IMR-90 (cell line): ENCODE measurements around the gene CASZ1. TPM values are rescaled to one million over a fixed set of nuclear protein-coding genes. Genes with fewer than 3 reads are reported as not detected.

Experiments
- ATAC-seq: fragments of 200-7000 bp; cut with Tn5 transposase; 2 replicates; pipeline ENCODE4 v1.9.1; 2020; ENCODE audit warnings: low read depth, mild to moderate bottlenecking, moderate library complexity
- BruUV-seq: library from RNA; stranded (reverse); fragments of 400-500 nt; replicated peaks from 2 replicates; lab custom pipeline; 2021; lab: Mats Ljungman, UMichigan
- CTCF ChIA-PET: fragments of 300-600 bp; formaldehyde crosslinking; extraction: SDS; loops from one replicate; lab custom pipeline; 2021; ENCODE audit warnings: antibody characterized with exemption; lab: Yijun Ruan, JAX
- POLR2A ChIA-PET: fragments of 300-600 bp; sonication (Branson Sonifier 250); formaldehyde crosslinking; loops from one replicate; lab custom pipeline; 2022; ENCODE audit warnings: antibody characterized with exemption; ENCODE audit not compliant: unreplicated experiment; lab: Charles Lee
- DNase-seq: peaks from one replicate; pipeline ENCODE4 v3.0.0; 2013
- H2AFZ ChIP-seq: replicated peaks from 2 replicates; pipeline ENCODE3; 2013; ENCODE audit warnings: low read length, mild to moderate bottlenecking; ENCODE audit not compliant: poor library complexity
- H2AK5ac ChIP-seq: 2 replicates; pipeline ENCODE4 v1.6.1; 2013; ENCODE audit warnings: low read depth, low read length, inconsistent platforms
- H2AK9ac ChIP-seq: replicated peaks from 2 replicates; pipeline ENCODE3; 2013; ENCODE audit warnings: mild to moderate bottlenecking, low read depth, low read length, moderate library complexity; ENCODE audit not compliant: poor library complexity
- H2BK120ac ChIP-seq: 2 replicates; pipeline ENCODE4 v1.6.1; 2013; ENCODE audit warnings: low read depth, low read length, inconsistent platforms
- H2BK15ac ChIP-seq: 3 replicates; pipeline ENCODE4 v1.6.1; 2013; ENCODE audit warnings: low read depth, low read length, inconsistent platforms
- H2BK20ac ChIP-seq: 2 replicates; pipeline ENCODE4 v1.6.1; 2013; ENCODE audit warnings: low read depth, mild to moderate bottlenecking, inconsistent platforms, low read length, moderate library complexity
- H2BK5ac ChIP-seq: 2 replicates; pipeline ENCODE4 v1.6.1; 2013; ENCODE audit warnings: mild to moderate bottlenecking, low read depth, low read length, inconsistent platforms; ENCODE audit not compliant: poor library complexity, severe bottlenecking
- H3K14ac ChIP-seq: replicated peaks from 2 replicates; pipeline ENCODE4 v1.6.1; 2013; ENCODE audit warnings: low read depth, low read length, inconsistent platforms
- H3K18ac ChIP-seq: 2 replicates; pipeline ENCODE4 v1.6.1; 2013; ENCODE audit warnings: low read depth, low read length, control low read depth
- H3K23ac ChIP-seq: 2 replicates; pipeline ENCODE4 v1.6.1; 2013; ENCODE audit warnings: low read depth, low read length, inconsistent platforms
- H3K27ac ChIP-seq: 2 replicates; pipeline ENCODE4 v1.5.1; 2013; ENCODE audit warnings: mild to moderate bottlenecking, control low read depth, low read length; ENCODE audit not compliant: insufficient read depth
- H3K27me3 ChIP-seq: 2 replicates; pipeline ENCODE4 v1.6.1; 2013; ENCODE audit warnings: low read length; ENCODE audit not compliant: control insufficient read depth, insufficient read depth
- H3K36me3 ChIP-seq: 2 replicates; pipeline ENCODE4 v1.6.1; 2013; ENCODE audit warnings: low read length, mixed read lengths; ENCODE audit not compliant: control insufficient read depth, insufficient read depth
- H3K4ac ChIP-seq: 2 replicates; pipeline ENCODE4 v1.6.1; 2013; ENCODE audit warnings: low read depth, low read length, inconsistent platforms
- H3K4me1 ChIP-seq: 2 replicates; pipeline ENCODE4 v1.6.1; 2013; ENCODE audit warnings: low read length, mixed read lengths; ENCODE audit not compliant: control insufficient read depth, insufficient read depth
- H3K4me2 ChIP-seq: 2 replicates; pipeline ENCODE4 v1.6.1; 2013; ENCODE audit warnings: low read depth, mild to moderate bottlenecking, control low read depth, low read length, moderate library complexity
- H3K4me3 ChIP-seq: 2 replicates; pipeline ENCODE4 v1.5.1; 2013; ENCODE audit warnings: low read depth, mild to moderate bottlenecking, control low read depth, low read length, moderate library complexity; ENCODE audit not compliant: insufficient read depth
- H3K56ac ChIP-seq: 2 replicates; pipeline ENCODE4 v1.6.1; 2013; ENCODE audit warnings: low read length, inconsistent platforms; ENCODE audit not compliant: insufficient read depth; ENCODE audit errors: extremely low read depth
- H3K79me1 ChIP-seq, 2 experiments: 2 replicates each; pipeline ENCODE4 v1.6.1; 2013; ENCODE audit warnings: low read length in 2 of 2, inconsistent platforms in 1 of 2, low read depth in 1 of 2
- H3K9ac ChIP-seq: 2 replicates; pipeline ENCODE4 v1.6.1; 2013; ENCODE audit warnings: low read depth, low read length, control low read depth
- H3K9me1 ChIP-seq: 2 replicates; pipeline ENCODE4 v1.6.1; 2013; ENCODE audit warnings: low read length, inconsistent platforms; ENCODE audit not compliant: insufficient read depth
- H3K9me3 ChIP-seq: 2 replicates; pipeline ENCODE4 v1.6.1; 2013; ENCODE audit warnings: low read length; ENCODE audit not compliant: control insufficient read depth, insufficient read depth
- H4K20me1 ChIP-seq: 2 replicates; pipeline ENCODE4 v1.6.1; 2013; ENCODE audit warnings: low read length, inconsistent platforms; ENCODE audit not compliant: insufficient read depth
- H4K5ac ChIP-seq: 2 replicates; pipeline ENCODE4 v1.6.1; 2013; ENCODE audit warnings: mild to moderate bottlenecking, low read depth, low read length, control low read depth
- H4K8ac ChIP-seq, 2 experiments: 2 replicates each; pipeline ENCODE4 v1.6.1; 2013; ENCODE audit warnings: low read depth in 2 of 2, low read length in 2 of 2, control low read depth in 1 of 2, inconsistent platforms in 1 of 2
- H4K91ac ChIP-seq: 2 replicates; pipeline ENCODE4 v1.6.1; 2013; ENCODE audit warnings: low read depth, low read length, inconsistent platforms; ENCODE audit not compliant: insufficient read depth
- BHLHE40 ChIP-seq: fragments of 150-350 bp; IDR thresholded peaks from 2 replicates; pipeline ENCODE4 v1.6.1; 2016; ENCODE audit warnings: mild to moderate bottlenecking, low read depth, low read length
- CEBPB ChIP-seq: IDR thresholded peaks from 2 replicates; pipeline ENCODE4 v1.6.1; 2012; ENCODE audit warnings: low read depth, low read length, improper control_type of control experiment
- CTCF ChIP-seq: conservative IDR thresholded peaks from 2 replicates; pipeline ENCODE4 v1.5.1; 2012; ENCODE audit warnings: mild to moderate bottlenecking, low read depth, low read length, improper control_type of control experiment
- ELK1 ChIP-seq: fragments of 150-350 bp; IDR thresholded peaks from 2 replicates; pipeline ENCODE4 v1.6.1; 2016; ENCODE audit warnings: low read depth, mild to moderate bottlenecking, low read length, moderate library complexity, borderline replicate concordance
- MAFK ChIP-seq: IDR thresholded peaks from 2 replicates; pipeline ENCODE4 v1.6.1; 2012; ENCODE audit warnings: low read depth, low read length, improper control_type of control experiment
- MAZ ChIP-seq: IDR thresholded peaks from 2 replicates; pipeline ENCODE4 v1.6.1; 2012; ENCODE audit warnings: low read depth, mild to moderate bottlenecking, low read length, improper control_type of control experiment, moderate library complexity, borderline replicate concordance
- NFE2L2 ChIP-seq: fragments of 150-350 bp; IDR thresholded peaks from 2 replicates; pipeline ENCODE4 v1.6.1; 2016; ENCODE audit warnings: low read depth, mild to moderate bottlenecking, low read length
- RAD21 ChIP-seq: IDR thresholded peaks from 2 replicates; pipeline ENCODE4 v1.6.1; 2012; ENCODE audit warnings: low read length, improper control_type of control experiment
- RCOR1 ChIP-seq: IDR thresholded peaks from 2 replicates; pipeline ENCODE4 v1.6.1; 2012; ENCODE audit warnings: mild to moderate bottlenecking, low read length, improper control_type of control experiment; ENCODE audit not compliant: insufficient replicate concordance
- RFX5 ChIP-seq: IDR thresholded peaks from 2 replicates; pipeline ENCODE4 v1.8.0; 2012; ENCODE audit warnings: low read depth, mild to moderate bottlenecking, low read length, moderate library complexity
- SMC3 ChIP-seq: fragments of 150-350 bp; IDR thresholded peaks from 2 replicates; pipeline ENCODE4 v1.6.1; 2016; ENCODE audit warnings: low read depth, mild to moderate bottlenecking, antibody characterized with exemption, low read length, moderate library complexity
- USF2 ChIP-seq: fragments of 150-350 bp; IDR thresholded peaks from 2 replicates; pipeline ENCODE4 v1.6.1; 2017; ENCODE audit warnings: mild to moderate bottlenecking, antibody characterized with exemption, low read length, low read depth
- WGBS, 2 experiments: methylation state at CpG; one replicate each; pipeline versions ENCODE4 v1.1.5 to v1.1.7; 2013; ENCODE audit warnings: missing lambda C conversion rate in 2 of 2; ENCODE audit not compliant: insufficient read length in 1 of 2; ENCODE audit errors: extremely low coverage in 2 of 2; 5-methylcytosine and 5-hydroxymethylcytosine counted together
- dilution Hi-C: fragments of 300-500 bp; cut with HindIII; formaldehyde crosslinking; loops from one replicate; pipeline ENCODE4 v1.14.3; 2018; ENCODE audit warnings: low sequenced_read_pairs; ENCODE audit not compliant: unreplicated experiment
- in situ Hi-C: fragments of 300-500 bp; cut with MboI; formaldehyde crosslinking; loops from 3 replicates; pipeline ENCODE4 v1.14.3; 2019; ENCODE audit warnings: low sequenced_read_pairs, inconsistent platforms, mixed read lengths
- intact Hi-C: fragments of 100-400 bp; cut with micrococcal nuclease; formaldehyde crosslinking; loops from 2 replicates; pipeline ENCODE4 v1.10.0; 2022
- polyA plus RNA-seq, 3 experiments: library from polyadenylated mRNA; depleted of rRNA; stranded (reverse); fragments of >200 nt; gene quantifications; 2 replicates each; pipeline ENCODE4 v1.2.3, GENCODE V29; 2012; ENCODE audit warnings: low replicate concordance in 1 of 3
- total RNA-seq: library from RNA; depleted of rRNA; stranded (reverse); fragments of >200 nt; gene quantifications from 2 replicates; pipeline ENCODE4 v1.2.3, GENCODE V29; 2012

Gene CASZ1
- total and polyA plus RNA-seq, 2 of the 4 experiments (the other 2 are of a cell fraction), result 0.18 to 0.24 TPM

- ChIA-PET CTCF (interaction anchor here (0.6 kb wide), 1 partner anchor 471 kb away, joined by 4 read pairs; the partner anchor contains the start of gene MTOR), POLR2A (no interaction called here)
- H3K18ac ChIP-seq, result no peak overlapping the region
- TF ChIP-seq RCOR1 (no peak), CEBPB (no peak), BHLHE40 (no peak), RFX5 (no peak), ELK1 (no peak), SMC3 (no peak), NFE2L2 (no peak), RAD21 (no peak), CTCF (no peak), USF2 (no peak), MAFK (no peak), MAZ (no peak)
- DNase-seq (no peak), ATAC-seq (no peak)
- H3K23ac ChIP-seq, result no peak overlapping the region
- dilution Hi-C loops (no loop called here), in situ Hi-C loops (no loop called here), intact Hi-C loops (loop anchor here (10.0 kb wide), 1 partner anchor 257 kb away; no protein-coding TSS in a partner anchor)
- no peak overlapping the region for H2BK15ac ChIP-seq
- no peak overlapping the region for H2AK5ac ChIP-seq
- no peak overlapping the region for H2BK120ac ChIP-seq
- BruUV-seq, result no TSS peak
- H3K4ac ChIP-seq, result no peak overlapping the region
- H4K91ac ChIP-seq, result no peak overlapping the region
- no peak overlapping the region for H2BK5ac ChIP-seq
- H3K14ac ChIP-seq, result no peak overlapping the region
- H4K8ac ChIP-seq, result no peak overlapping the region
- no peak overlapping the region for H2AK9ac ChIP-seq
- H3K27me3 ChIP-seq, result peaks cover 64% of the 10 kb centered on the region
- H2AFZ ChIP-seq, result no peak overlapping the region
- H3K4me2 ChIP-seq, result no peak overlapping the region
- H3K4me3 ChIP-seq, result no peak overlapping the region
- H3K36me3 ChIP-seq, result no peaks in the 10 kb centered on the region
- H3K9ac ChIP-seq, result no peak overlapping the region
- H3K4me1 ChIP-seq, result peaks cover 4% of the 10 kb centered on the region; the same call in 1 of the 2 replicates
- no peaks in the 10 kb centered on the region for H3K9me3 ChIP-seq
- no peak overlapping the region for H3K56ac ChIP-seq
- no peak overlapping the region for H3K27ac ChIP-seq
- no CpG with 5 or more reads among the region's 8 CpGs for WGBS, 2 experiments
- no peak overlapping the region for H4K5ac ChIP-seq
- no peaks in the 10 kb centered on the region for H4K20me1 ChIP-seq
- no peaks in the 10 kb centered on the region for H3K9me1 ChIP-seq
- H2BK20ac ChIP-seq, result no peak overlapping the region
- H3K79me1 ChIP-seq, result no peaks in the 10 kb centered on the region
Measured at GRCh38 chr1:10791105-10791951, 5.1 kb downstream of the CASZ1 start.
